Measurements from ENCODE around the gene CCNJ. TPM values are rescaled to one million over a fixed set of nuclear protein-coding genes. Genes with fewer than 3 reads are reported as not detected.
"Not testable (repeated sequence)": the region's sequence is repeated elsewhere in the genome, so short reads cannot be mapped to it uniquely, and the experiment has no call there.

CCNJ gene
- total RNA-seq: 1 to 10 TPM; 5.6 to 6.5 TPM
- polyA plus RNA-seq: 1 to 10 TPM in 1 of 2 donors, under 1 TPM in 1; 0.75 to 2.2 TPM
- long read RNA-seq, donor 1, partial matches to known transcripts: 1 of 6 reads
- long read RNA-seq, donor 1, other reads (novel, unspliced or antisense): 4 of 6 reads
- long read RNA-seq, donor 2, partial matches to known transcripts: 0 of 3 reads
- long read RNA-seq, donor 2, other reads (novel, unspliced or antisense): 1 of 3 reads

GRCh38 chr10:96043033-96043892 lies at the start of gene CCNJ:
TSS of gene CCNJ (plus strand) at chr10:96043583. CDS start at chr10:96044394, 811 bp downstream.
- no peaks in the 10 kb centered on the region for H3K9me3 ChIP-seq (ENCODE audit: control insufficient read depth, low read length)
- peak within 1 kb of the TSS; percentile 38 to 61 for H3K27ac ChIP-seq (ENCODE audit: low read depth in 1 of 2, low read length in 2 of 2)
- no peaks in the 10 kb centered on the region for H3K36me3 ChIP-seq (ENCODE audit: control insufficient read depth in 1 of 2, insufficient read depth in 2 of 2, low read length in 1 of 2)
- WGBS, 2 donors: 2% methylated on average over 76 to 92 of the region's 92 CpGs
- ATAC-seq (ENCODE audit: low FRiP score) (peak; percentile 94), DNase-seq (peak; percentile 92 to 96)
- H3K4me3 ChIP-seq (ENCODE audit: low read length in 2 of 2): peak within 1 kb of the TSS; percentile 75 to 78
- intact Hi-C loops (cut with DNase I): loop anchor here (2.0 to 5.0 kb wide), 2 partner anchors 48 to 789 kb away; partner anchors contain the start of gene LCOR (in 1 of the 2)
- H3K4me1 ChIP-seq (ENCODE audit: control insufficient read depth in 1 of 2, insufficient read depth in 2 of 2, low read length in 2 of 2): peaks cover 0 to 2% of the 10 kb centered on the region in 2 donors
- no peaks in the 10 kb centered on the region for H3K27me3 ChIP-seq (ENCODE audit: control insufficient read depth in 1 of 2, insufficient read depth in 2 of 2, low read length in 1 of 2)

GRCh38 chr10:95994376-95994775 lies 49.0 kb upstream of the CCNJ start:
- ATAC-seq (ENCODE audit: low FRiP score); H3K36me3 ChIP-seq (ENCODE audit: control insufficient read depth in 1 of 2, insufficient read depth in 2 of 2, low read length in 1 of 2); intact Hi-C loops (cut with DNase I); H3K9me3 ChIP-seq (ENCODE audit: control insufficient read depth, low read length); DNase-seq; H3K27me3 ChIP-seq (ENCODE audit: control insufficient read depth in 1 of 2, insufficient read depth in 2 of 2, low read length in 1 of 2); H3K4me3 ChIP-seq (ENCODE audit: low read length in 2 of 2); H3K4me1 ChIP-seq (ENCODE audit: control insufficient read depth in 1 of 2, insufficient read depth in 2 of 2, low read length in 2 of 2); H3K27ac ChIP-seq (ENCODE audit: low read depth in 1 of 2, low read length in 2 of 2): not testable (repeated sequence)
- WGBS, 2 donors: 89 to 92% methylated on average over 11 of the region's 11 CpGs

- no peak for ATAC-seq (ENCODE audit: low FRiP score)
- Histone ChIP-seq H3K4me1 (ENCODE audit: control insufficient read depth in 1 of 2, insufficient read depth in 2 of 2, low read length in 2 of 2) (no peaks in the 10 kb centered on the region), H3K4me3 (ENCODE audit: low read length in 2 of 2) (no peak overlapping the region)
These were observed 45.1 kb upstream of the CCNJ start for GRCh38 chr10:95998255-95998784.

GRCh38 chr10:96013956-96014355 lies 29.4 kb upstream of the CCNJ start:
- no peaks in the 10 kb centered on the region for H3K27me3 ChIP-seq (ENCODE audit: control insufficient read depth in 1 of 2, insufficient read depth in 2 of 2, low read length in 1 of 2)
- H3K4me1 ChIP-seq (ENCODE audit: control insufficient read depth in 1 of 2, insufficient read depth in 2 of 2, low read length in 2 of 2): no peaks in the 10 kb centered on the region
- H3K9me3 ChIP-seq (ENCODE audit: control insufficient read depth, low read length): no peaks in the 10 kb centered on the region
- H3K4me3 ChIP-seq (ENCODE audit: low read length in 2 of 2): no peak overlapping the region
- no peak overlapping the region for H3K27ac ChIP-seq (ENCODE audit: low read depth in 1 of 2, low read length in 2 of 2)
- DNase-seq: no peak
- intact Hi-C loops (cut with DNase I): loop anchor here in 1 of 2 donors (10.0 kb wide), 1 partner anchor 281 kb away; no protein-coding TSS in a partner anchor
- ATAC-seq (ENCODE audit: low FRiP score): no peak
- 76 to 86% methylated on average over 2 of the region's 2 CpGs for WGBS, 2 donors
- peaks cover 0 to 4% of the 10 kb centered on the region in 2 donors for H3K36me3 ChIP-seq (ENCODE audit: control insufficient read depth in 1 of 2, insufficient read depth in 2 of 2, low read length in 1 of 2)

More at GRCh38 chr10:95998255-95998784, 45.1 kb upstream of the CCNJ start:
- intact Hi-C loops (cut with DNase I): no loop called here
- Histone ChIP-seq H3K27ac (ENCODE audit: low read depth in 1 of 2, low read length in 2 of 2) (no peak overlapping the region), H3K9me3 (ENCODE audit: control insufficient read depth, low read length) (no peaks in the 10 kb centered on the region), H3K27me3 (ENCODE audit: control insufficient read depth in 1 of 2, insufficient read depth in 2 of 2, low read length in 1 of 2) (no peaks in the 10 kb centered on the region), H3K36me3 (ENCODE audit: control insufficient read depth in 1 of 2, insufficient read depth in 2 of 2, low read length in 1 of 2) (no peaks in the 10 kb centered on the region)
- WGBS, 2 donors: 81 to 88% methylated on average over 1 of the region's 1 CpG
- no peak for DNase-seq

GRCh38 chr10:96014473-96015102 lies 28.8 kb upstream of the CCNJ start:
- DNase-seq: no peak
- no peaks in the 10 kb centered on the region for H3K4me1 ChIP-seq (ENCODE audit: control insufficient read depth in 1 of 2, insufficient read depth in 2 of 2, low read length in 2 of 2)
- H3K27ac ChIP-seq (ENCODE audit: low read depth in 1 of 2, low read length in 2 of 2): no peak overlapping the region
- peaks cover 0 to 4% of the 10 kb centered on the region in 2 donors for H3K36me3 ChIP-seq (ENCODE audit: control insufficient read depth in 1 of 2, insufficient read depth in 2 of 2, low read length in 1 of 2)
- intact Hi-C loops (cut with DNase I): loop anchor here (5.0 to 10.0 kb wide), 2 partner anchors 278 to 280 kb away; no protein-coding TSS in a partner anchor
- 92 to 94% methylated on average over 2 of the region's 2 CpGs for WGBS, 2 donors
- H3K9me3 ChIP-seq (ENCODE audit: control insufficient read depth, low read length): no peaks in the 10 kb centered on the region
- H3K27me3 ChIP-seq (ENCODE audit: control insufficient read depth in 1 of 2, insufficient read depth in 2 of 2, low read length in 1 of 2): no peaks in the 10 kb centered on the region
- no peak for ATAC-seq (ENCODE audit: low FRiP score)
- no peak overlapping the region for H3K4me3 ChIP-seq (ENCODE audit: low read length in 2 of 2)

- WGBS, 2 donors: 19% methylated on average over 5 of the region's 5 CpGs
- no peak for DNase-seq
- intact Hi-C loops (cut with DNase I): loop anchor here (5.0 to 10.0 kb wide), 2 partner anchors 275 to 278 kb away; no protein-coding TSS in a partner anchor
- no peaks in the 10 kb centered on the region for H3K4me1 ChIP-seq (ENCODE audit: control insufficient read depth in 1 of 2, insufficient read depth in 2 of 2, low read length in 2 of 2)
- H3K36me3 ChIP-seq (ENCODE audit: control insufficient read depth in 1 of 2, insufficient read depth in 2 of 2, low read length in 1 of 2): no peaks in the 10 kb centered on the region
- no peaks in the 10 kb centered on the region for H3K27me3 ChIP-seq (ENCODE audit: control insufficient read depth in 1 of 2, insufficient read depth in 2 of 2, low read length in 1 of 2)
- H3K9me3 ChIP-seq (ENCODE audit: control insufficient read depth, low read length): no peaks in the 10 kb centered on the region
- no peak overlapping the region for H3K27ac ChIP-seq (ENCODE audit: low read depth in 1 of 2, low read length in 2 of 2)
- no peak overlapping the region for H3K4me3 ChIP-seq (ENCODE audit: low read length in 2 of 2)
- ATAC-seq (ENCODE audit: low FRiP score): peak; percentile 79
These were observed 26.1 kb upstream of the CCNJ start for GRCh38 chr10:96017191-96017687.

GRCh38 chr10:96021332-96021731 lies 22.1 kb upstream of the CCNJ start:
- intact Hi-C loops (cut with DNase I): no loop called here
- Histone ChIP-seq H3K27me3 (ENCODE audit: control insufficient read depth in 1 of 2, insufficient read depth in 2 of 2, low read length in 1 of 2) (no peaks in the 10 kb centered on the region), H3K36me3 (ENCODE audit: control insufficient read depth in 1 of 2, insufficient read depth in 2 of 2, low read length in 1 of 2) (no peaks in the 10 kb centered on the region), H3K4me3 (ENCODE audit: low read length in 2 of 2) (no peak overlapping the region), H3K9me3 (ENCODE audit: control insufficient read depth, low read length) (no peaks in the 10 kb centered on the region), H3K27ac (ENCODE audit: low read depth in 1 of 2, low read length in 2 of 2) (no peak overlapping the region), H3K4me1 (ENCODE audit: control insufficient read depth in 1 of 2, insufficient read depth in 2 of 2, low read length in 2 of 2) (no peaks in the 10 kb centered on the region)
- DNase-seq (no peak), ATAC-seq (ENCODE audit: low FRiP score) (no peak)
- 67 to 71% methylated on average over 1 of the region's 1 CpG for WGBS, 2 donors

GRCh38 chr10:96022739-96023138 lies 20.6 kb upstream of the CCNJ start:
- Histone ChIP-seq H3K27ac (ENCODE audit: low read depth in 1 of 2, low read length in 2 of 2) (no peak overlapping the region), H3K9me3 (ENCODE audit: control insufficient read depth, low read length) (no peaks in the 10 kb centered on the region)

More at GRCh38 chr10:96022739-96023138, 20.6 kb upstream of the CCNJ start:
- Histone ChIP-seq H3K4me1 (ENCODE audit: control insufficient read depth in 1 of 2, insufficient read depth in 2 of 2, low read length in 2 of 2) (no peaks in the 10 kb centered on the region), H3K4me3 (ENCODE audit: low read length in 2 of 2) (no peak overlapping the region), H3K27me3 (ENCODE audit: control insufficient read depth in 1 of 2, insufficient read depth in 2 of 2, low read length in 1 of 2) (no peaks in the 10 kb centered on the region), H3K36me3 (ENCODE audit: control insufficient read depth in 1 of 2, insufficient read depth in 2 of 2, low read length in 1 of 2) (no peaks in the 10 kb centered on the region)
- WGBS, 2 donors: 94 to 95% methylated on average over 2 of the region's 2 CpGs
- DNase-seq (no peak), ATAC-seq (ENCODE audit: low FRiP score) (no peak)
- intact Hi-C loops (cut with DNase I): no loop called here
